GM12872 (cell line): ENCODE results near the gene TTC39C.

Experiments used
- TF ChIP-seq, protein P1 (sequence below): IDR thresholded peaks from 3 replicates; pipeline ENCODE4 v1.5.1; 2011; ENCODE audit warnings: low read depth, mild to moderate bottlenecking, low read length, moderate library complexity; ENCODE audit not compliant: insufficient read depth

Gene TTC39C

GRCh38 chr18:23983112-23983511 lies 31.4 kb upstream of the TTC39C start:
- TF ChIP-seq, protein P1, sequence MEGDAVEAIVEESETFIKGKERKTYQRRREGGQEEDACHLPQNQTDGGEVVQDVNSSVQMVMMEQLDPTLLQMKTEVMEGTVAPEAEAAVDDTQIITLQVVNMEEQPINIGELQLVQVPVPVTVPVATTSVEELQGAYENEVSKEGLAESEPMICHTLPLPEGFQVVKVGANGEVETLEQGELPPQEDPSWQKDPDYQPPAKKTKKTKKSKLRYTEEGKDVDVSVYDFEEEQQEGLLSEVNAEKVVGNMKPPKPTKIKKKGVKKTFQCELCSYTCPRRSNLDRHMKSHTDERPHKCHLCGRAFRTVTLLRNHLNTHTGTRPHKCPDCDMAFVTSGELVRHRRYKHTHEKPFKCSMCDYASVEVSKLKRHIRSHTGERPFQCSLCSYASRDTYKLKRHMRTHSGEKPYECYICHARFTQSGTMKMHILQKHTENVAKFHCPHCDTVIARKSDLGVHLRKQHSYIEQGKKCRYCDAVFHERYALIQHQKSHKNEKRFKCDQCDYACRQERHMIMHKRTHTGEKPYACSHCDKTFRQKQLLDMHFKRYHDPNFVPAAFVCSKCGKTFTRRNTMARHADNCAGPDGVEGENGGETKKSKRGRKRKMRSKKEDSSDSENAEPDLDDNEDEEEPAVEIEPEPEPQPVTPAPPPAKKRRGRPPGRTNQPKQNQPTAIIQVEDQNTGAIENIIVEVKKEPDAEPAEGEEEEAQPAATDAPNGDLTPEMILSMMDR, result no peak

DNA sequence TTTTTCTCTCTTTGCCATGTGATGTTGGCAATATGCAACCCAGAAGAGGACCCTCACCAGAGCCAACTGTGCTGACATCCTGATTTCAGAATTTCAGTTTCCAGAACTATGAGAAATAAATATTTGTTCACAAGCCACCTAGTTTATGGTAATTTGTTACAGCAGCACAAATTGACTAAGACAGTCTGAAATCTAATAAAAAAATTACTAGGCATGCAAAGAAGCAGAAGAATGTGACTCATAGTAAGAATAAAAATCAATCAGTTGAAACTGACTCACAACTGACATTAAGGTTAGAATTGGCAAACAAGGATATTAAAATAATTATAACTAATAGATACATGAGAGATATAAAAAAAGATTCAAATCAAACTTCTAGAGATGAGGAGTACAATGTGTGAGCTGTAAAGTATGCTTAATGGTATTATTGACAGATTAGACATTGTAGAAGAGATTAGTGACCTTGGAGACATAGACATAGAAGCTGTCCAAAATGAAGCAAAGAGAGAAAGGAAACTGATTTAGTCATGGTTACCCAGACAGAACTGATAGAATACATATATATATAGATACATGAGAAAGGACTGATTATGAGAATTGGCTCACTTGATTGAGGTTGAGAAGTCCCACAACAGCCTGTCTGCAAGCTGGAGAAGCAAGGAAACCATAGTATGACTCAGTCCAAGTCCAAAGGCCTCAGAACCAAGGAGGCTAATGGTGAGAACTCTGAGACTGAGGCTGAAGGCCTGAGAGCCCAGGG lies 27.8 kb upstream of the TTC39C start:
- TF ChIP-seq, protein P1, result no peak

GRCh38 chr18:23990474-23991410 lies 23.8 kb upstream of the TTC39C start:
- TF ChIP-seq, protein P1, result no peak

- TF ChIP-seq, protein P1, result no peak
These were observed 22.2 kb upstream of the TTC39C start for GRCh38 chr18:23992089-23992940.

GRCh38 chr18:23992941-23993280 lies 21.6 kb upstream of the TTC39C start:
- TF ChIP-seq, protein P1, result no peak

DNA sequence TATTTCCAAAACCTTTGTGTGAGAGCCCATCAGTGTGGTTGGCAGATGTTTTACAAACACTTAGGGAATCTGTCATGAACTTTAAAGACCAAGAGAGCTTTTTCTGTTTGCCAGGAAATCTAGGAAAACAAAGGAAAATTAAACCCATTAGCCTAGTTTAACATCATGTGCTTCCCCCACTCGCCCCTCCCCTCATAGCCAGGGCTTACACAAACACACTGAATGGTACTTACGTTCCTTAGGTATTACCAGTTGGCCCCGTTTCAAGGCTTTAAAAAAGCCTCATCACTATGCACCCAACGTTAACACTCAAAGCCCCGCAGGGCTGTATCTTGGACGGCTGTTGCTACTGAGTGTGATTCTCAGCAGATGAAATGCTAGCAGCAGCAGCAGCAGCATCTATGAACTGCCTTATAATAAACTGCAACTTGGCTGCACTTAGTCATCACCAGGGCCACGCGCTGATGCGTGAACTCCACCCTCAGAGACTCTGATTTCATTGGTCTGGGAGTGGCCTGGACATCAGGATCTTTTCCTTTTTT lies 20.1 kb upstream of the TTC39C start:
- TF ChIP-seq, protein P1, result no peak

DNA sequence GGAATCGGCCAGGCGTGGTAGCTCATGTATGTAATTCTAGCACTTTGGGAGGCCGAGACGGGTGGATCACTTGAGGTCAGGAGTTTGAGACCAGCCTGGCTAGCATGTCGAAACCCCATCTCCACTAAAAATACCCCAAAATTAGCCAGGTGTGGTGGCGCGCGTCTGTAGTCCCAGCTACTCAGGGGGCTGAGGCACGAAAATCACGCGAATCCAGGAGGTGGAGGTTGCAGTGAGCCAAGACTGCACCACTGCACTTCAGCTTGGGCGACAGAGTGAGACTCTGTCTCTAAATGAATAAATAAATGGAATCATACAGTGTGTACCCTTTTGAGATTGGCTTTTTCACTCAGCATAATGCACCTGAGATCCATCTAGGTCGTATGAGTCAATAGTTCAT lies 19.4 kb upstream of the TTC39C start:
- TF ChIP-seq, protein P1, result no peak
